ENCODE data around the gene ZNF418.

- TF ChIP-seq EZH2 (IDR thresholded peaks at IDR 0.05) (no peak), POLR2AphosphoS5 (IDR thresholded peaks at IDR 0.05; ENCODE audit: borderline replicate concordance, low read depth, low read length) (no peak)
These were observed 11.1 kb upstream of the ZNF418 start for GRCh38 chr19:57946316-57946715.
